Measurements from ENCODE around the gene TEAD1. TPM values are rescaled to one million over a fixed set of nuclear protein-coding genes. Genes with fewer than 3 reads are reported as not detected.

TEAD1 gene
- total RNA-seq, 1 donor = 176 TPM

GRCh38 chr11:12813371-12814225 is 139.4 kb downstream of the TEAD1 start:
- no peaks in the 10 kb centered on the region for H3K27me3 ChIP-seq (ENCODE audit: insufficient read depth, low read length)
- no peaks in the 10 kb centered on the region for H3K9me3 ChIP-seq (ENCODE audit: low read depth, low read length)
- DNase-seq (ENCODE audit: insufficient read length, low spot score, missing footprints) = no peak
- peaks cover 75% of the 10 kb centered on the region for H3K4me1 ChIP-seq (ENCODE audit: insufficient read depth, low read length)
- H4K20me1 ChIP-seq (ENCODE audit: insufficient read depth, low read length) = peaks cover 84% of the 10 kb centered on the region
- peaks cover 98% of the 10 kb centered on the region for H3K79me2 ChIP-seq (ENCODE audit: insufficient read depth, low read length)
- peak overlapping the region; percentile 79 for H3K27ac ChIP-seq (ENCODE audit: low read depth, low read length)
- no peak overlapping the region for H2AFZ ChIP-seq (ENCODE audit: low read length)
- no peak overlapping the region for H3K4me3 ChIP-seq (ENCODE audit: insufficient read depth, low read length)
- TF ChIP-seq, protein P1, sequence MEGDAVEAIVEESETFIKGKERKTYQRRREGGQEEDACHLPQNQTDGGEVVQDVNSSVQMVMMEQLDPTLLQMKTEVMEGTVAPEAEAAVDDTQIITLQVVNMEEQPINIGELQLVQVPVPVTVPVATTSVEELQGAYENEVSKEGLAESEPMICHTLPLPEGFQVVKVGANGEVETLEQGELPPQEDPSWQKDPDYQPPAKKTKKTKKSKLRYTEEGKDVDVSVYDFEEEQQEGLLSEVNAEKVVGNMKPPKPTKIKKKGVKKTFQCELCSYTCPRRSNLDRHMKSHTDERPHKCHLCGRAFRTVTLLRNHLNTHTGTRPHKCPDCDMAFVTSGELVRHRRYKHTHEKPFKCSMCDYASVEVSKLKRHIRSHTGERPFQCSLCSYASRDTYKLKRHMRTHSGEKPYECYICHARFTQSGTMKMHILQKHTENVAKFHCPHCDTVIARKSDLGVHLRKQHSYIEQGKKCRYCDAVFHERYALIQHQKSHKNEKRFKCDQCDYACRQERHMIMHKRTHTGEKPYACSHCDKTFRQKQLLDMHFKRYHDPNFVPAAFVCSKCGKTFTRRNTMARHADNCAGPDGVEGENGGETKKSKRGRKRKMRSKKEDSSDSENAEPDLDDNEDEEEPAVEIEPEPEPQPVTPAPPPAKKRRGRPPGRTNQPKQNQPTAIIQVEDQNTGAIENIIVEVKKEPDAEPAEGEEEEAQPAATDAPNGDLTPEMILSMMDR (IDR thresholded peaks at IDR 0.05; ENCODE audit: extremely low read depth, low read depth, low read length) = no peak
- H3K36me3 ChIP-seq (ENCODE audit: insufficient read depth, low read length) = no peaks in the 10 kb centered on the region
- H3K4me2 ChIP-seq (ENCODE audit: insufficient read depth, low read length) = peak overlapping the region; percentile 75

DNA sequence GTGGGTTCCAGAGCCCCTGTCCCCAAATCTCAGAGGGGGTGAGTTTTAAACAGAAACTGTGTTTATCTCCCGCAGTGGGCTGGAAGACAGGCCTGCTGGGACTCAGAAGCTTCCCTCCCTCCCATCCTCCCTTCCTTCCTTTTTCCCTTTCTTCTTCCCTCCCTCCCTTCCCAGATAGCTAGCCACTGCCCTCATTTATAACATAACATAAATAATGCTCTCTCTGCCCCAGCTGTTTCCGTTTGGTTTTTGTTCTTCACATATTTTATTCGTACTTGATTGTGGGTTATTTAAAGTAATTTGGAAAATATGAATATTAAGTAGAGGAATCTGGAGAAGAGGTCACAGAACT is 140.9 kb downstream of the TEAD1 start:
- Histone ChIP-seq H3K4me1 (ENCODE audit: insufficient read depth, low read length) (peaks cover 72% of the 10 kb centered on the region), H3K79me2 (ENCODE audit: insufficient read depth, low read length) (peaks cover 93% of the 10 kb centered on the region), H4K20me1 (ENCODE audit: insufficient read depth, low read length) (peaks cover 80% of the 10 kb centered on the region), H3K36me3 (ENCODE audit: insufficient read depth, low read length) (no peaks in the 10 kb centered on the region), H3K9me3 (ENCODE audit: low read depth, low read length) (no peaks in the 10 kb centered on the region), H3K27ac (ENCODE audit: low read depth, low read length) (peak overlapping the region; percentile 79), H3K27me3 (ENCODE audit: insufficient read depth, low read length) (no peaks in the 10 kb centered on the region), H2AFZ (ENCODE audit: low read length) (no peak overlapping the region), H3K4me3 (ENCODE audit: insufficient read depth, low read length) (no peak overlapping the region), H3K4me2 (ENCODE audit: insufficient read depth, low read length) (peak overlapping the region; percentile 75)
- TF ChIP-seq, protein P1 (IDR thresholded peaks at IDR 0.05; ENCODE audit: extremely low read depth, low read depth, low read length) = no peak
- DNase-seq (ENCODE audit: insufficient read length, low spot score, missing footprints) = no peak

- peaks cover 76% of the 10 kb centered on the region for H4K20me1 ChIP-seq (ENCODE audit: insufficient read depth, low read length)
- TF ChIP-seq, protein P1 (IDR thresholded peaks at IDR 0.05; ENCODE audit: extremely low read depth, low read depth, low read length) = no peak
Measured at GRCh38 chr11:12815931-12816494, 141.8 kb downstream of the TEAD1 start.

DNA sequence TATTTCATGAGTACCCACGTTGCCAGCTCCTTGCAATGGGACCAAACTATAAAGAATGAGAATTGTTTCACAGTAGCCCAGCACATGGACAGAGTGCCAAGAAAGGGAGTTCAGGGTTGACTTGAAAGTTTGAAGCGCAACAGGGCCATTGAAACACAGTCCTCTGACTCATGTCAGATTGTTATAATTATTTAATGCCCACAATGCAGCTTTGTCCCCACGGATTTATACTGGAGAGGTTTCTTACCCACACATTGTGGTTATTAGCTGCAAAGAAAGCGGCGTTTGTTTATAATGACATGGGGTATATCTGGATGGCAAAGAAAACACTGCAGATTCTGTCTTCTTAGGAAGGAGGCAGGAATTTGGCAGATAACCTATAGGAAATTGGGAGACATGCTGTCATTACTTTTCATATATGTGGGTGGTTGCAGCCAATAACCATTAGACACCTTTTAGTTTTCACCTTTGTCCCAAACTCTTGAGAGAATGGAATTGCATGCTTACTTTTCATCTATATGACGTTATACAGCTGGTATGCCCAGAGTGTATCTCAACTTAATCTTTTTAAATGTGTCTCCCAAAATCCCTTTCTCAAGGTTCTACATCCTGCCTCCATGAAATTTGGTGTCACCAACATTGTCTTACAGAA is 143.6 kb downstream of the TEAD1 start:
- TF ChIP-seq, protein P1 (IDR thresholded peaks at IDR 0.05; ENCODE audit: extremely low read depth, low read depth, low read length) = no peak
- peaks cover 72% of the 10 kb centered on the region for H4K20me1 ChIP-seq (ENCODE audit: insufficient read depth, low read length)
- no peak for DNase-seq (ENCODE audit: insufficient read length, low spot score, missing footprints)
- H3K4me2 ChIP-seq (ENCODE audit: insufficient read depth, low read length) = peak overlapping the region; percentile 67
- no peaks in the 10 kb centered on the region for H3K36me3 ChIP-seq (ENCODE audit: insufficient read depth, low read length)
- peak overlapping the region; percentile 73 for H3K27ac ChIP-seq (ENCODE audit: low read depth, low read length)
- H3K79me2 ChIP-seq (ENCODE audit: insufficient read depth, low read length) = peaks cover 91% of the 10 kb centered on the region
- H2AFZ ChIP-seq (ENCODE audit: low read length) = no peak overlapping the region
- no peaks in the 10 kb centered on the region for H3K9me3 ChIP-seq (ENCODE audit: low read depth, low read length)
- H3K27me3 ChIP-seq (ENCODE audit: insufficient read depth, low read length) = no peaks in the 10 kb centered on the region
- H3K4me1 ChIP-seq (ENCODE audit: insufficient read depth, low read length) = peaks cover 54% of the 10 kb centered on the region
- H3K4me3 ChIP-seq (ENCODE audit: insufficient read depth, low read length) = no peak overlapping the region

More at GRCh38 chr11:12815931-12816494, 141.8 kb downstream of the TEAD1 start:
- no peaks in the 10 kb centered on the region for H3K36me3 ChIP-seq (ENCODE audit: insufficient read depth, low read length)
- no peak overlapping the region for H2AFZ ChIP-seq (ENCODE audit: low read length)
- no peak overlapping the region for H3K4me2 ChIP-seq (ENCODE audit: insufficient read depth, low read length)
- H3K4me3 ChIP-seq (ENCODE audit: insufficient read depth, low read length) = no peak overlapping the region
- H3K4me1 ChIP-seq (ENCODE audit: insufficient read depth, low read length) = peaks cover 63% of the 10 kb centered on the region
- DNase-seq (ENCODE audit: insufficient read length, low spot score, missing footprints) = no peak
- H3K79me2 ChIP-seq (ENCODE audit: insufficient read depth, low read length) = peaks cover 93% of the 10 kb centered on the region
- H3K27me3 ChIP-seq (ENCODE audit: insufficient read depth, low read length) = no peaks in the 10 kb centered on the region
- no peak overlapping the region for H3K27ac ChIP-seq (ENCODE audit: low read depth, low read length)
- no peaks in the 10 kb centered on the region for H3K9me3 ChIP-seq (ENCODE audit: low read depth, low read length)
